ENCODE data around the gene WFDC2.

WFDC2 gene

DNA sequence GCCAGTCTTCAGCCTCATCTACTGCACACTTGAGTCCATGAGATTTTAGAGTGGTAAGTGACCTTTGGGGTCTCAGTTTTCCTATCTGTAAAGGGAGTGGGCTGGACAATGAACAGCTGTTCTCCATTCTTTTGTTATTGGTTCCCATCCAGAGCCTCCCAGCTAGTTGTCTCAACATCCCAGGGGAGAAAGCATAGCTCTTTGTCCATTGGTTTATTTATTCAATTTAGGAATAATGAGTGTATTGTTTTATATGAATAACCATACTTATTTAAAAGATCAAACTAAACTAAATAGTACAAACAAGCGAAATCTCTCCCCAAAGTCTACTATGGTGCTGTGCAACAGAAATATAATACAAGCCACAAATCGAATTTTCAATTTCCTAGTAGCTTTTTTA, 39.9 kb upstream of the WFDC2 start:
- no peak overlapping the region for H3K4me3 ChIP-seq (ENCODE audit: low read depth, low read length)
- no peak for TF ChIP-seq CTCF (IDR thresholded peaks at IDR 0.05; ENCODE audit: control insufficient read depth, extremely low read depth, insufficient read depth)
- no peak for DNase-seq (ENCODE audit: low read depth)

DNA sequence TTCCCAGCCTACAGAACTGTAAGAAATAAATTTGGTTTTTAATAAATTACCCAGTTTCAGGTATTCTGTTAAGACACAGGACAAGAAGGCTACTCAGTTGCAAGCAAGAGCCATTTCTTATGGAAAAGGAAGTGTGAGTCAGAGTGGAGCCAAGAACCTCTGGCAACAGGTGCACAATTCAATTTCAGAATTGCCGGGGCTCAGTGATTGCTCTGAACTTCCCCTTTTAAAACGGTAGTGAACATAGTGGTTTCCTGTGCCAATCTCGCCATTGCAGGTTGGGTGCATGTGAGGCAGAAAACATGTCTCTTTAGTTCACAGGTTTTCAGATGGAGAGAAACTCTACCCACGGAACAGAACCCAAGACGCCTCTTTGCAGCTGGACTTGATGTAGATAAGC, 37.3 kb upstream of the WFDC2 start:
- DNase-seq (ENCODE audit: low read depth) = no peak
- TF ChIP-seq CTCF (IDR thresholded peaks at IDR 0.05; ENCODE audit: control insufficient read depth, extremely low read depth, insufficient read depth) = no peak
- H3K4me3 ChIP-seq (ENCODE audit: low read depth, low read length) = no peak overlapping the region

DNA sequence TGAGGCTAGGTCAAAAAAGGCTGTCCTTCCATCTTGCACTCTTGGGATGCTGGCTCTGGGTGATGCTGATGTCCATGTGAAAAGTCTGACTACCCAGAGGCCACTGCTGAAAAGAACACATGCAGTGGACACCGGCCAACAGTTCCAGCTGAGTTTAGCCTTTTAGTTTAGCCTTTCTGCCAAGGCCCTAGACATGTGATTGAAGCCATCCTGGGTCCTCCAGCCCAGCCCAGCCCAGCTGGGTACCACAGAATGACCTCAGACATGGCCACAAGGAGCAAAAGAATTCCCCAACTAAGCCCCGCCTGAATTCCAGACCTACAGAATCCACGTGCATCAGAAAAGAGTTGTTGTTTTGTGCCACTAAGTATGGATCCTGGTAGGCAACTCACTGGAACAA, 36.2 kb upstream of the WFDC2 start:
- H3K4me3 ChIP-seq (ENCODE audit: low read depth, low read length) = no peak overlapping the region
- no peak for TF ChIP-seq CTCF (IDR thresholded peaks at IDR 0.05; ENCODE audit: control insufficient read depth, extremely low read depth, insufficient read depth)
- no peak for DNase-seq (ENCODE audit: low read depth)

DNA sequence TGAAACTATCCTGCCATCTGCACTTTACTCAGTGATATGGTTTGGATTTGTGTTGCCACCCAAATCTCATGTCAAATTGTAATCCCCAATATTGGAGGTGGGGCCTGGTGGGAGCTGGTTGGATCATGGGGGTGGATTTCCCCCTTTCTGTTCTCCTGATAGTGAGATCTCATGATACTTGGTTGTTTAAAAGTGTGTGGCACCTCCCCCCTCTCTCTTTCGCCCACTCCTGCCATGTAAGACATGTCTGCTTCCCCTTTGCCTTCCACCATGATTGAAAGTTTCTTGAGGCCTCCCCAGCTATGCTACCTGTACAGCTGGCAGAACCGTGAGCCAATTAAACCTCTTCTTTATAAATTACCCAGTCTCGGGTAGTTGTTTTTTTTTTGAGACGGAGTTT, 35.6 kb upstream of the WFDC2 start:
- TF ChIP-seq CTCF (IDR thresholded peaks at IDR 0.05; ENCODE audit: control insufficient read depth, extremely low read depth, insufficient read depth) = no peak
- H3K4me3 ChIP-seq (ENCODE audit: low read depth, low read length) = no peak overlapping the region
- no peak for DNase-seq (ENCODE audit: low read depth)

- peak; percentile 94 for TF ChIP-seq CTCF (IDR thresholded peaks at IDR 0.05; ENCODE audit: control insufficient read depth, extremely low read depth, insufficient read depth)
- H3K4me3 ChIP-seq (ENCODE audit: low read depth, low read length) = peak overlapping the region; percentile 59
- no peak for DNase-seq (ENCODE audit: low read depth)
Measured at GRCh38 chr20:45436732-45437485, 32.6 kb upstream of the WFDC2 start.

- TF ChIP-seq CTCF (IDR thresholded peaks at IDR 0.05; ENCODE audit: control insufficient read depth, extremely low read depth, insufficient read depth) = no peak
- no peak overlapping the region for H3K4me3 ChIP-seq (ENCODE audit: low read depth, low read length)
- DNase-seq (ENCODE audit: low read depth) = no peak
Measured at GRCh38 chr20:45440424-45440823, 29.1 kb upstream of the WFDC2 start.
